HUDEP-2 (cell line): ENCODE measurements around the gene PGM2.

Source experiments
- DNase-seq, 76 experiments: peaks; one replicate each; lab custom pipeline; 2025; ENCODE audit not compliant: unreplicated experiment in 76 of 76; lab: John Stamatoyannopoulos, UW

PGM2 gene

DNA sequence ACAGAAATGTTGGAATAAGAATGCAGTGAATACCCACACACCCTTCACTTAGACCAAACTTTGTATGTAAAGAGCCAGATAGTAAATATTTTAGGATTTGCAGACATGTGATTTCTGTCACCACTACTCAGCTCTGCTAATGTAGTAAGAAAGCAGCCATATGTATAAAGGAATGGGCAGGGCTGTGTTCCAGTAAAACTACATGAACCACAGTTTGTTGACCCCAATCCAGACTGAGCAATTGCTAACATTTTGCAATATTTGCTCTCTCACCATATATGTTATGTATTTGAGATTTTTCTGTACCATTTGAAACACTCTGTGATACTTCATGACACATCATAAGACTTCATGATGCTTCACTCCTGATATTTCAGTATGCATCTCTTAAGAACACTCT lies 32.4 kb downstream of the PGM2 start:
- DNase-seq = no peak

DNA sequence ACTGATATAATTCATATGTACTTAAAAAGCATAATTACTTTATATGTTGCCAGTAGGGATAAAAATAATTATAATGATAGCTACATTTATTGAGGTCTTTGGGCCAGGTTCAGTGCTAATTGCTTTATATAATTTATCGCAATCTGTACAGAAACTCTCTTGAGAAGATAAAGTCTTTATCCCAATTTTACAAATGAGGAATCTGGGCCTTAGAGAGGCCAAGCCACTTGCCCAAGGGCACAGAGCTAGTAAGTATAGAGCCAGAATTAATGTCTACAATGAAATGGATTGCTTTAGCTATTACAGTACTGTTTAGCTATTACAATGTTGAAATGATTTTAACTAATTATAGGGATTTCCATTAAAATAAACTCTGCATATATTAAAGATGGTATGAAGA lies 33.8 kb downstream of the PGM2 start:
- DNase-seq = no peak

DNA sequence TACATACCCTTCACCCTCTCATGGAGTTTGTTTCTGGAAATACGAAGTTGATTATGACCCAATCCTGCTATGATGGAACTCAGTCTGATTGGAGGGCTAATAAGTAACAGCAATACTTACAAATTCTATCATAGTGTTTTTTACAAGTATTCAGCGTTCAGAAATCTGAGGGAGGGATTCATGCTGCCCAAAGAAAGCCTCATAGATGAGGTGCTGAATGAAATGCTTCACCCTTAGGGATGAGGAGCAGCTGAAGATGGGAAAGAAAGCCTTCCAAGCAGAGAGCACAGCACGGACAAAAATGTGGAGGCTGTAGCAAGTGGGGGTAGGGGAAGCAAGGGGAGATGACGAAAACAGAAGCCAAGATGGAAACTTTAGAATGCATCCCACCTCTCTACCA lies 36.5 kb downstream of the PGM2 start:
- no peak for DNase-seq

DNA sequence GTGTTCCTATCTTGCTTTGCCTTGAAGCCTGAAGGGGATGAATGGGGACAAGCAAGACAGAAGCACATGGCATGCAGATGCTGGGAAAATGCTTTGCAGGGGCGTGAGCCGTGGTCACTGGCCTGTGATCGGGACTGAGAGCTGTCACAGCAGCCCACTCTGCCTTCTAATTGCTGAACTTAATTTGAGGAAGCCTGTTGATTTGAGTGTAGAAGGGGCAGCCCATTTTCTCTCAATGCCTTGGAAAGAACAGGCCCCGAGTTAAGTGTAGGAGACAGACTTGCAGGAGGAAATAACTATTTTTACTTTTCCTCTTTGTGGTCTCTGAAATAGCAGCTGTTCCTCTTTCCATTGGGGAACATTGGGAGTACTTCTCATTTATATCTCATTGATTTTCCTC lies 38.3 kb downstream of the PGM2 start:
- DNase-seq = no peak

DNA sequence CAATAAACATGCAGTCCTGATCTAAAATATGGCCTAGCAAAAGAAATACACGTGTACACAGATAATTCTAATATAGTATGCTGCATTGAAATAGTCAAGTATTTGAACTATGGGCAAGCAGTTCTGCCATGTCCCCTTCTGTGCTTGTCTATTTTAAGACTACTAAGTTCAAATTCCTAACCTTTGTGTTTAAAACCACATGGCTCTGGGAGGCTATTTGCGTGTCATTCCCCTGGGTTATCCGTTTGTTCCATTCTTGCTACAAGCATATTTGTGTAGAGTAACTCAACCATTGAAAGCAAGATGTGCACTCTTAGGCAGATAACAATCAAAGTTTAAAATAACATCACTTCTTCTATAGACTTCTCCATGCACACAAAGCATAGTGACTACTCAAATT lies 39.0 kb downstream of the PGM2 start:
- no peak for DNase-seq

DNA sequence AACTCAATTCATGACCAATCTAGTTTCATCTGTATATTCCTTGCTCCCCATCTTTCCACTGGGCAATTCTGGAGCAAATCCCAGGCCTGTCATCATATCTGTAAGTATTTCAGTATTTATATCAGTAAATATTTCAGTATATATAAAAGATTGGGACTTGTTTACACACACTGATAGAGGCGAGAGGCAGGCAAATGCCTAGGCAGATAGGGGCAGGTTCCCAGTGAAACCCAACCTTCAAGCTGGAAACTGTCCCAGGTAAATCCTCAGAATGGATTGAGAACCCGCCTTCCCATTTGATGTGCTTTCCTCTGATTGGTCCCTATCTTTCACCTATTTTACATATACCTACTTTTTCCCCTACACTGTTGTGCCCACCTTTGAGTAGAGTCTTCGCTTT lies 40.6 kb downstream of the PGM2 start:
- no peak for DNase-seq

DNA sequence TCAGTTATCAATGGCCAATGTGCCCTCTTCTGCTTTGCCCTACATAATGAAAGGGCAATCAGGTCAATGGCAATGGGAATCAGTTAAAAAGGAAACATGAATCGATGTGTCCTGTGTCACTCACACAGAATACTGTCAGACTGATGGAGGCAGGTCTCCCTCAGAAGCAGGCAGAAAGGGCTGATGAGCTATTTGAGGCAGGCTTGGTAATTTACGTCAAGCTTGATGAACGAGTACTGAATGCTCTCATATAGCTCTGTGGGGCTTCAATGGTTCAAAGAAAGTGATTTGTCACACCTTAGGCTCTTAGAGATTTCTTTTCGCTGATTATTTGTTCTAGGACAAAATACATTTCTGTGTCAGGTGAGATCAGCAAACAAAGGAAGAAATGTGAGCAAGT lies 41.8 kb downstream of the PGM2 start:
- DNase-seq = no peak

DNA sequence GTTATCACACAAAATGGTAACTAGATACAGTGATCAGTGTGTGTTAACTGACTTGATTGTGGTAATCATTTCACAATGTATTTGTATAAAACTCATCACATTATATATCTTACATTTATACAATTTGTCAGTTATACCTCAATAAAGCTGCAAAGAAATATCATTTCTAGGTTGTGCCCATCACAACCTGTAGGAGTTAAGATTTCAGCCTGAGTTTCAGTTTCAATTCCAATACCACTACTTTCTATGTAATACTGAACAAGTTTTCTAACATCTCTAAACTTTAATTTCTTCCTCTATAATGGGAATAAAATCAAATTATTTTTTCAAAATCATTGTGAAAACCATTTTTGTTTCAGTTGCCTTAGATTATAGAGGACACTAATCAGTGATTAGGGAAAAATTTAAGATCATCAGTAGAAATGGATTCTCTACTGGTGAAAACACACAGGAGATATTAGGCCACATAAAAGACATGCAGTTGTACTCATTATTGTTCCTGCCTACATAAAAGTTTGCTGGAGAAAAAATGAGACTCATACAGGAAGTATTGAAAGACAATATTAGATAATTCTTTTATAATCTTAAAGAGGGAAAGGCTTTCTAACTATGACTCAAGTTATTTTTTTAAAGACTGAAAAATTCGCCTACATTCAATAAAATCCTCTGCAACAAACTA lies 46.0 kb downstream of the PGM2 start:
- no peak for DNase-seq

DNA sequence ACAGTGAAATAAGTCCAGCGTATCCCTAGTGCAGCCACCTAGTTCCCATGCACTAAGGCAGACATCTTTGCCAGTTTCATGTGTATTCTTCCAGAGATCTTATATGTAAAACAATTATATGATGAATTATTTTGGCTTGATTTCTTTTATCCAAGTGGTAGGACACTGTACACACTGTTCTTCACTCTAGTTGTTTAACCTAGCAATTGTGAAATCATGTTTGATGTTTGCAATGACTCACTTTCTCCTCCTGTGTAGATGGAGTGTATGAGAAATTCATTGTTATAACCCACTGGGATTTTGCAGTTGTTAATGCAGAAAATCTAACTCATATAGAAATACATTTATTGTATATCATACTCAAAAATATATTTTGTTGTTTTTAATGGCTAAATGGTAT lies 46.9 kb downstream of the PGM2 start:
- DNase-seq = no peak

DNA sequence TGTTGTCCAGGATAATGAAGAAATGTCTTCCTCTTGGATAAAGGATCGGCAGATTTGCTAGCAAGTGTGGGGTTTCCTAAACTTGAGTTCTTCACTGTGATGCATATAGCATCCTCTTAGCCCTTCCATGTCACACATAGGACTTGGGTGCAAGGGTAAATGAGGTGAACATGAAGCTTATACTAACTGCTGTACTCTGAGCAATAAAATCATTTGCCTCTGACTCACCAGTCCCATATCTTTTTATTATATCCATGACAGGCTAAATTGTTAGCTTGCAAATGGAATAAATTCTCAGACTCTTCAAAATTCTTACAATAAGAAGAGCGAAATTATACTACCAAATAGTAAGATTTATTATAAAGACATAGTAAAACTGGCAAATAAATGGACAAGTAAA lies 49.7 kb downstream of the PGM2 start:
- no peak for DNase-seq

DNA sequence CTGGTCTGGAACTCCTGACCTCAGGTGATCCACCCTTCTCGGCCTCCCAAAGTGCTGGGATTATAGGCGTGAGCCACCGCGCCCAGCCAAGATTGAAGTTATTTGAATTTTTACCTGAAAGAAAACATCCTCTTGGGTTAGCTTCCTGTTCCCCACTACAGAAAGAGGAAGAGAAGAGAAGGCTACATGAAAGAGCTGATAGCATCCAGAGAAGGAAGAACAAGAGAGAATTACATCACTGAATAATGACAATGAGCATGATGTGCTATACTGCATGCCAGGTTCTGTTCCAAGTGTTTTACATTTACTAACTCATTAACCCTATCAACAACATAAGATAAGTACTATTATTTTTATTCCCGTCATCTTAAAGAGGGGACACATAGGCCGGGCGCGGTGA lies 52.9 kb downstream of the PGM2 start:
- DNase-seq = no peak

DNA sequence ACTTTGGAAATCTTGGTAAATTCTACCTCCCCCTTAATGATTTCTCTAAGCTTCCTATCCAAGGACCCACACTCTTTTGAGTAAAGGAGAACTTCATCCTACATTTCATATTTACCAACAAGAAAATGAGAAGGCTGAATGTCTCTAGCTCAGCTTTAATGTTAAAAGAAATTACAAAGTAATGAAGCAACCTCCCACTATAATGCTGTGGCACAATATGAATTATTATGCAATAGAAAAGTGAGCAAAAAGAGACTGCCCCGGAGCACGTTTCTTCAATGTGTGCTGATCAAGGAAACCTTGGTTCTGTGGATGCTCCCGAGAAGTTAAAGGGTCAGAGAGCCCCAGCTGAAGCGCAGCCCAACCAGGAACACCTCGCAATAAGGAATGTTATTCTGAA lies 55.3 kb downstream of the PGM2 start:
- no peak for DNase-seq

DNA sequence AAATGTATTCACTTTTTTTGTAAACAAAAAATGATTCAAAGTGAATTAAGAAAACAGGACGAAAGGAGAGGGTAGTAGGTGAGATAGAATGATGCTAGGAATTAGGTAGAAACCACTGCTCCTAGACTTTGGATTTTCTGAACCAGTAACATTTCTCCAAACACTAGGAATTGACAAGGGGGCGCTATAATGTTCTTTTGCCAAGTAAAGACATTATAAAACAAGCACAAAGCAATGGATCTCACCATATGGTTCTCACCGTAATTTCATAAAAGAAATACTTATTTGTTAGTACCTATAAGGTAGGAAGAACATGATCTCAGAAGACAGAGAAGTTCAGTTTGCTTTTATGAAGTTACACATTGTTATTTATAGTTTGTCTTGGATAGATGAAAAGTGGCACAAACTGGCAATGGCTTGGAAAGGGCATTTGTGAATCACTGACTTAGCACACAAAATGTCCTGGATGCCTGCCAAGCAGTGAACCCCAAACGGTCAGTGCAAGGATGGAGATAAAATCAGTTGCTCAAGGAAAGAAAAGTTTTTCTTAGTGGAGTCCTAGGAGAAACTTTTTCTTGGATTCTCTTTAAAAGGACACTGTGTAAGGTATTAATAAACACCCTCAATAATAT lies 56.3 kb downstream of the PGM2 start:
- DNase-seq = no peak

DNA sequence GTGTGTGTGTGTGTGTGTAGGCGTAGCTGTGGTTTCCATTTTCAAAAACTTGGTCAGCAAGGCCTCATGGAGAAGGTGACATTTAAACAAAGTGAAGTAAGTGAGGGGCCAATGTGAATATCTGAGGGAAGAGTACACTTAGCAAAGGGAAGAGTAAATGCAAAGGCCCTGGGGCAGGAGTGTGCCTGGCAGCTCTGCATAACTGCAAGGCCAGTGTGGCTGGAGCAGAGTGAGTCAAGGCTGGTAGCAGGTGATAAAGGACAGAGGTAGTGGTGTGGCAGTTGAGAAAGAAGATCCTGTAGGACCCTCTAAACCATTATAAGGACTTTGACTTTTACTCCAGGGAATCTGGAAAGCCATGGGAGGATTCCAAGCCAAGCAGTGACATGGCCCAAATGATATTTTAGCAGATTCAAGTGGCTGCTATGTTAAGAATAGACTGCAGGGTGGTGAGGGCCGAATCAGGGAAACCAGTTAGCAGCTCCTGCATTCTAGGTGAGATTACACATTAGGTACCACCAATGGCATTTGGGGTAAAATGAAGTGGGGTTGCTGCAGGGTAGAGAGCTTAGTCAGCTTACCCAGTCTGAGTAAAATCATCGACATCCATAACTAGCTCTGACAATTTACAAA lies 58.5 kb downstream of the PGM2 start:
- no peak for DNase-seq

DNA sequence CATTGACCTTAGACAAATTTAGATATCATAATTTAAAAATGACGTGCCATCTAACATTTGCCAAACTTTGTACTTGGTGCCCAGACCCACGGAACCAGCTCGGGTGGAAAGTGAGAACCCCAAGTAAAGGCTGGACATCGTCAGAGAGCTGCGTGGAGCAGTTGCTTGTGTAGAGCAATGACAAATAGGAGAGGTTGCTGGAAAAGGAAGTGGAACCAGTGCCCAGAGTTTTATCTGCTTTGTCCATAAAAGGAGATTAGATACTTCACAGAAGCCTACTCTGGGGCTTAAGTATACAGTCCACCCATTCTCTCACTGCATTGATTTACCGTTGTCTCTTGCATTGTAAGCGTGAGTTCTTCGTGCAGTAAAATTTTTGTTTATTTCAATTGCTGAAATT lies 59.0 kb downstream of the PGM2 start:
- DNase-seq = peak in 3 of 76 experiments; percentile 7 to 25 (median 12)

DNA sequence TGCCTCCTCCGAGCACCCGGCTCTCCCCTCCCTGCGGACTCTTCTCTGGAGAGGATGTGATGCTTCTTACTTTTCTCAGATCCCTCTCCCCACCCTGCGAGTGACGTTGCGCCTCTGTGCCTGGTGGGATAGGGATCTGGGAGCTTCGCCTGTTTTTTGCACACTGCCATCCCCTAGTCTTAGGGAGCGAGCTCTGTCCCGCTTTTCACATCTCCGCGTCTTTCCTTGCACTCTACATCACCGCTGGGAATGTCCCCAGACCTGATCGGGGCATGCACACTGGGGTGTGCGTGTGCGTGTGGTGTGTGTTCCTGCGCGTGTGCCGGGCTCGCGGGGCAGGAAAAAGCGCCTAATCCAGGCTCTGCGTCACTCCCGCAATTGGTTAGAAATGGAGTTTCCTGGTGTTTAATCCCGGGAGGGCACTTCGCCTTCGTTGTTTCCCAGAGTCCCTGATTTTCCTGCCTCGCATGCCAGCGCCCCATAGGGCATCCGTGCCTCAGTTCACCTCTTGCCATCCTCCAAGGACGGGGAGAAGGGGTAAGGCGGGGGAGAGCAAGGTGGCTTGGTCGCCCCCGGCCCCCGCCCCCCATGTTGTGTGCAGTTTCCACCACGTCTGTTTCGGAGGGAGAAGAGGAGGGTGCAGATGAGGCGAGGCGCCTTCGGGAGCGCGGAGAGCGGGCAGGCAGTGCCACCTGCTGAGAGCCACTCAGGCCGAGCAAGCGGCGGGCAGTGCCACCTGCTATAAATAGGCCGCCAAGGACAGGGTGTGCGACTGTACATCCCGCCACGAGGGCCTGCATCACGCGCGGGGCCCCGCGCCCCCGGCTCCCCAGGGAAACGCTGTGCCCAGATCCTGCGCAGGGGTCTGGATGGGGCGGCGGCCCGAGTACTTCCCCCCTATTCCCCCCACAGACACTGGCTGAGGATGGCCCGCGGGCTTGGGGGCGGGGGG lies 63.6 kb downstream of the PGM2 start:
- no peak for DNase-seq

DNA sequence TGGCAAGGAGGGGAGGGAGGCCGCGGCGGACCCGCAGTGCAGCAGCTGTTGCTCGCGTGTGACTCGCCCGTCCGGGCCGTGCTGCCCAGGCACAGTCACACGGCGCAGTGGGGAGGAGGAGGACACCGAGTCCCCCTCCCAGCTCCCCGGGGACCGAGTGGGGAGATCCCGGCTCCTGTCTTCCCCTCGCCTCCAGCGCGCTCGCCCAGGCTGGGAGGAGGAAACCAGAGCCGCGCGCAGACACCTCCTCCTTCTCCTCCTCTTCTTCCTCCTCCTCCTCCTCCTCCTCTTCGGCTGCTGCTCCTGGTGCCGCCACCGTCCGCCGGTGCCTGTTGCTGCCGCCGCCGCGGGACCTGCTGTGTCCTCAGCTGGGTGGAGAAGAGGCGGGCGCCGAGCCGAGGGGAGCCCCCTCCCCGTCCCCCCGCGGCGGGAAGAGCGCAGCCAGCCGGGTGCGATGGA lies 64.3 kb downstream of the PGM2 start, which contains the start of gene TBC1D1:
TSS of gene TBC1D1 (plus strand) at position 284 of the 459 bp plus-strand sequence. CDS start 11,012 bp downstream, outside the sequence.
- DNase-seq = peak in 1 of 76 experiments; percentile 3

DNA sequence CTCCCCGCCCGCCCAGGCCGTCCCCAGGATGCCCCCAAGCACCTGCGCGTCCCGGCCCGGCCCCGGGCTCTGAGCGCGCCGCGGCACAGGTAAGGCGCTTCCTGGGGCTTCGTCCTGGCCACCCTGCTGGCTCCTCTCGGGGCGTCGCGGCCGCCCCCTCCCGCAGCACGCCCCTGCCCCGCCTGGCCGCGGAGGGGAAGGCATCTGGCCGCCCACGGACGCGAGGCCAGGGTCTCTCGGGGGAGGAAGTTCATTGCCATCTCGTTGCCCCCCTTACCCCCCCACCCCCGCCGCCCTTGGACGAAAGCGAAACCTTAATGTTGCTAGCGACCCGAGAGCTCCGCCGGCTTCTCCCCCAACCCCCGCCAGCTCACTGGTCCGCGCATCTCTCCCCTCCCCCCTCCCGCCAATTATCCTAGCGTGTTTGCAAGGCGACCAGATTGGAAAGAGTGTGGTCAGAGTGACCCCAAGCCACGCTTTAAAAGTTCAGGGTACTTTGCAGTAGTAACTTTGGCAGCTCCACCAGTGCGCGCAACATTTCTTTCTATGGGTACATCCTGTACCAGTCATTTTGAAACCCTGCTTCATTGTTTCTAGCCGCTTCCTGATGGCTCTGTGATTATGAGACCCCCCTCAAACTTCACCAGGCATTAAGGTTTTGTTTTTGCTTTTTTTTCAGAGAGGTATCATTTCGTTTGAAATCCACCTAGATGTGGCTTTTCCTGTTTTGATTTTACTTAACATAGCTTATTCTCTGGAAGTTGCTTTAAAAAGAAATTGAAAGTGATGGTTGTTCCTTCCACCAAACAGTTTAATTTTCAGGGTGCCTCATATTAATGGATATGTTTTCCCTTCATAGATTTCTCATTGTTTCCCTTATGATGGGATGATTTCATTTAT lies 65.0 kb downstream of the PGM2 start:
- DNase-seq = no peak

DNA sequence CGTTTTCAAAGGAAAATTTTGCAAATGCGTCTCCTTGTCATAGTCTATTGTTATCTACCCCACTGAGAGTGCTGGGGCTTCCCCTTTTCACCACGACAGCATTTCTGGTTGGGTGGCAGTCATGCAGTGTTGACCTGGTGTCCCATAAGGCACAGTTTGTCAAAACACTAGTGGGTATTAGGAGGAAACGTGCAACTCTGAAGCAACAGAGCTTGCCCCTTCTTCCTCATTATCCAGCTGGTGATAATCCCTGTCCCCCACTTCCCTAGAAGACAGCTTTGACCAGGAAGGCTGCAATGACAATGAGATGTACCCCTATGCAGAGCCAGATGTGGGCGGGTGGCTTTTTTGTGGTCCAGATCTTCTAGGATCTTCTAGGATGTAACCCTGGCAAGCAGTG lies 66.2 kb downstream of the PGM2 start:
- DNase-seq = no peak

DNA sequence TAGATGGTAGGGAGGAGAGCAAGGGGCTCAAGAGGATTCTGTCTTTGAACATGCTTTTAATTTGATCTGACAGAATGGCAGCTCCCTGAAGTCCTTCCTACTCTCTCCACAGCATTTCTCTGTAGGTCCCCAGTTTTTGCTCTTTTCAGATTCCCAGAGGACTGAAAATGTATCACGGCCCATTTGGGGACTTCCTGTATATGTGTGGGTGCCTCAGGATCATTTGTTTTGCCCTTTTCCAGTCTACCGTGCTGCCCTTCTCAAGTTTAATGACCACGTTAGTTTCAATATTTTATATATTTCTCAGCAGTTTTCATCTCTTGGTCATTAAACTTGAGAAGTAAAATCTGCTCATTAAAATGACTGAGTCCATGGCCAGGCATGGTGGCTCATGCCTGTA lies 66.7 kb downstream of the PGM2 start:
- no peak for DNase-seq
